NB4 (cell line): Measurements from ENCODE around the gene GAS7.

Experiments
- DNase-seq: peaks from one replicate; pipeline ENCODE4 v3.0.0; 2010; ENCODE audit warnings: low read depth
- H3K4me3 ChIP-seq: one replicate; pipeline ENCODE4 v1.5.1; 2011; ENCODE audit warnings: mild to moderate bottlenecking, low read depth, low read length, moderate library complexity
- CTCF ChIP-seq: IDR thresholded peaks from one replicate; pipeline ENCODE4 v1.5.1; 2012; ENCODE audit warnings: low read depth, low read length
- MAX ChIP-seq: IDR thresholded peaks from 2 replicates; pipeline ENCODE4 v1.6.1; 2011; ENCODE audit warnings: low read depth, low read length
- MYC ChIP-seq: IDR thresholded peaks from 2 replicates; pipeline ENCODE4 v1.6.1; 2011; ENCODE audit warnings: low read depth, low read length
- POLR2A ChIP-seq: IDR thresholded peaks from 2 replicates; pipeline ENCODE4 v1.6.1; 2011; ENCODE audit warnings: mild to moderate bottlenecking; ENCODE audit not compliant: insufficient read length; ENCODE audit errors: extremely low read depth

Gene GAS7

DNA sequence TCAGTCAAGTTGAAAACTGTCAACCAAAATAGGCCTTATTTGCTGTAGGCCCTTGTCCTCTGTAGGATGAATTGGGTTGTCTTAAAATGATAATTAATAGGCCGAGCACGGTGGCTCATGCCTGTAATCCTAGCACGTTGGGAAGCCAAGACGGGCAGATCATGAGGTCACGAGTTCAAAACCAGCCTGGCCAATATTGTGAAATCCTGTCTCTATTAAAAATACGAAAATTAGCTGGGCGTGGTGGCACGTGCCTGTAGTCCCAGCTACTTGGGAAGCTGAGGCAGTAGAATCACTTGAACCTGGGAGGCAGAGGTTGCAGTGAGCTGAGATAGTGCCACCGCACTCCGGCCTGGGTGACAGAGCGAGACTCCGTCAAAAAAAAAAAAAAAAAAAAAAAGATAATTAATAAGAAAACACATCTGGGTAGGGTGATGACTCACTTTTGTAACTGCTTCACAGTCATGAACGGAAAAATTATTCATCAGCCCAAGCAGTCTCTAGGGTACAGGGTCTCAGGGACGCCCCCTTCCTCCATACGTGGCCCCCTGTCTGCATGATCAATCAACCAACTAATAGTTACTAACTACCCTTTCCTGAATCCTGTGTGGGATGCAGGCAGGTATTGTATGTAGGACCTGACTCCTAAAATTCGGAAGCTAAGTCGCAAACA, 156.4 kb downstream of the GAS7 start:
- H3K4me3 ChIP-seq: no peak overlapping the region
- no peak for DNase-seq
- TF ChIP-seq CTCF (no peak), POLR2A (no peak), MYC (no peak), MAX (no peak)

- TF ChIP-seq CTCF: no peak
- no peak for TF ChIP-seq MAX
- no peak for TF ChIP-seq POLR2A
- no peak for TF ChIP-seq MYC
- H3K4me3 ChIP-seq: no peak overlapping the region
- DNase-seq: no peak
Measured at GRCh38 chr17:10041287-10041612, 157.2 kb downstream of the GAS7 start.

DNA sequence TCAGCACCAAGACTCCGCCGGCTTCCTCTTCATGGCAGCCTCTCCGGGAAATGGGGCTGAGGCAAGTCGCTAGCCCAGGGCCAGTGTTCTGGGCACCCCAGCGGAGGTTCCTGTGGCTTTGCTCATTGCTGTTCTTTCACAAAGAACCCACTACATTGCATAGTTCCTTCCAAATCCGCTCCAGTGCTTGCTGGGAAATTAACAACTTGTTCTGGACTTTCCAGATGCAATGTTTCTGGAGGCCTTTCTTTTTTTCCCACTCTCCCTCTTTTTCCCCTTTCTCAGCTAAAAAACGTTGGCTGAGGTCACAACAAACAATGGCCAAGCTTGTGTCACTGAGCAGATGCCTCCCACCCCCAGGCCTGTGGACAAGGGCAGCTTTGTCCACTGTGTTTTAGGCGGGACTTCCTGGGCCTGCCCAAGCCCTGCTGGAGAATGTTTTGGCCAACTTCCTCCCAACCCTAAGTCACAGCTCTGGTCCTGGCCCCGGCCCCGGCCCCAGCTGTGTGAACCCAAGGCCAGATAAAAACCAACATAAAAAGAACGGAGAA, 161.8 kb downstream of the GAS7 start:
- no peak overlapping the region for H3K4me3 ChIP-seq
- TF ChIP-seq MAX (no peak), CTCF (no peak), MYC (no peak), POLR2A (no peak)
- DNase-seq: no peak

DNA sequence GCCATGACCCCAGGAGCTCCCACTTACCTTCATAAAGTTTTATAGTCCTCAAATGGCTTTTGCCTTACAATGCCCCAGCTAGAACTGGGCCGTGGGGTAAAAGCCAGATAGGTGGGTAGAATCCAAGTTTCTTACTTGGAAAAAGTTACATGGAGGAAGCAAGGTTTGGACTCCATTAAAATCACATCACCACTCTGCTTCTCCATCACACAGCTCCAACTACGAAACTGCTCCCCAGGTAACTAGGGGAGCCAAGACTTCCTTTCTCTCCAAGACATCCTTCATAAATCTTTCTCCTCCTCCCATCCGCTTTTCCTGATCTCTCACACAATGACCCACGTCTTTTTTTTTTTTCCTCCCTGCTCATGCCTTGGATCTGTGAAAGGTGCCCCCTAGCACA, 162.5 kb downstream of the GAS7 start:
- H3K4me3 ChIP-seq: no peak overlapping the region
- TF ChIP-seq POLR2A: no peak
- TF ChIP-seq MAX: no peak
- TF ChIP-seq CTCF: no peak
- no peak for TF ChIP-seq MYC
- no peak for DNase-seq

GRCh38 chr17:10034719-10035475, 163.5 kb downstream of the GAS7 start:
- H3K4me3 ChIP-seq: no peak overlapping the region
- no peak for DNase-seq
- no peak for TF ChIP-seq CTCF
- no peak for TF ChIP-seq POLR2A
- TF ChIP-seq MAX: no peak
- no peak for TF ChIP-seq MYC
